NCI-H2029 (cell line): Measurements from ENCODE around the gene SMOC1.

Source experiments
- DNase-seq: peaks from one replicate; lab custom pipeline; 2025; lab: John Stamatoyannopoulos, UW

Gene SMOC1

GRCh38 chr14:69863083-69863482 lies 16.1 kb upstream of the SMOC1 start:
- no peak for DNase-seq

DNA sequence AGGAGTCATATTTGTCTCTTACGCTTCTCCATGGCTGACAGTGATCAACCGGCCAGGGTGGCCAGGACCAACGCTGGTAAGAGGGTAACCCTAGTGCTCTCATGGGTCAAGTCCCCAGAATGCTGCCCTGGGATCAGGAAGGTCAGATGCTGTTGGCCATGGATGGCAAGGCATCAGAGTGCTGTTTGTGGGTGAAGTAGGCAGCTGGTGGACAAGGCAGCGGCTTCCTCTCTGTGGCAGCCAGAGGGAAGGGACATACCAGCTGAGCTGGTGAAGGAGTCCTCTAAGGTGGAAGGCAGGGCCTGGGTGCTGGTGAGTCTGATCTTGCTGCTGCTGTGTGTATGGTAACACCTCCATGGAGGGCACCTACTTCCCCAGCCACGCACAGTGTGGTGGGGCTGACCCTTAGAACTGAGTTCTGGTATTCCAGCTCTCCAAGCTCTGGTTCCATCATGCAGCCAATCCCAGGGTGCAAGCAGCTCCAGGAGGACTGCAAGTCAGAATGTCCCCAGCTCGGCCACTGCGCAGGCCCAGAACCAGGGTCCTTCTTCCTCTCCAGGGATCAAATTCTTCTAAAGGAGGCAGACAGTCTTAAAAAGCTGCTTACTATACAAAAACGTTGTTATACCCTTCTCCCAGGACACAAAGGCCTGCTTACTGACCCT lies 13.4 kb upstream of the SMOC1 start:
- no peak for DNase-seq

DNA sequence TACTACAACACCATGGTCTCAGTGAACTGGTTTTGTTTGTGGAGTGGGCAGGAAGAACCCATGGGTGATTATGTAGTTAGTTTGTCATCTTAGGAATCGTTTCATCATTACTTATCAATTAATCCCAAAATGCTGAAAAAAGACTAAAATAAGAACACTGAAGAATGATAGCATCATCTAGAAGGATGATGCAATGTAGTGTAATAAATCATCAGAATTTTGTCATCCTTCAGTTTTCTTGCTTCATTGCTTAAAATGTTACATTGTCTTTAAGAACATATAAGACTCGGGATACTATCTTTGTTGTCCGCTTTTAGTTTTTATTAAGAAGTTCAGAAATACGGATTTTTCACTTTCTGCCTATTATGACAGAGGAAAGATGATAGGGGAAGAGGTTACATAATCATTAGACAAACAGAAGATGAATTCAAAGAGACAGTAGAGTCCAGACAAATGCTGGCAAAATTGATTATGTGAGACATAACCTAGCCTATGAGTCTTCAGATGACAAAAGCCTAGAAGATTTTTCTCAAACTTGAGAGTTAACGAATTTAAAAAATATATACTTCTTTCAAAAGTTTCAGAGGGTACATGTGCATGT lies 10.8 kb upstream of the SMOC1 start:
- no peak for DNase-seq

DNA sequence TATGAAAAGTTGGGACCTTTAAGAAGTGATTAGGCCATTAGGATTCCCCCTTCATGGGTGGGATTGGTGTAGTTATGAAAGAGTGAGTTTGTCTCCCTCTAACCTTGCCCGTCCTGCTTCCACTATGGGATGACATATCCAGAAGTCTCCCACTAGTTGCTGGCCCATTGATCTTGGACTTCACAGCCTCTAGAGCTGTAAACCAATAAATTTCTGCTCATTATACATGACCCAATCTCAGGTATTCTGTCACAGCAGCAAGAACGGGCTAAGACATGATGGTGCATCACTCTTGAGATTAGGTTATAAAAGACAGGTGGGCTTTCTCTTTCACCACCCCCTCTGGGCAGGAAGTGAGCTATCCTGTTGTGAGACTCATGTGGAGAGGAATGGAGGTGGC lies 8.6 kb upstream of the SMOC1 start:
- DNase-seq = no peak

DNA sequence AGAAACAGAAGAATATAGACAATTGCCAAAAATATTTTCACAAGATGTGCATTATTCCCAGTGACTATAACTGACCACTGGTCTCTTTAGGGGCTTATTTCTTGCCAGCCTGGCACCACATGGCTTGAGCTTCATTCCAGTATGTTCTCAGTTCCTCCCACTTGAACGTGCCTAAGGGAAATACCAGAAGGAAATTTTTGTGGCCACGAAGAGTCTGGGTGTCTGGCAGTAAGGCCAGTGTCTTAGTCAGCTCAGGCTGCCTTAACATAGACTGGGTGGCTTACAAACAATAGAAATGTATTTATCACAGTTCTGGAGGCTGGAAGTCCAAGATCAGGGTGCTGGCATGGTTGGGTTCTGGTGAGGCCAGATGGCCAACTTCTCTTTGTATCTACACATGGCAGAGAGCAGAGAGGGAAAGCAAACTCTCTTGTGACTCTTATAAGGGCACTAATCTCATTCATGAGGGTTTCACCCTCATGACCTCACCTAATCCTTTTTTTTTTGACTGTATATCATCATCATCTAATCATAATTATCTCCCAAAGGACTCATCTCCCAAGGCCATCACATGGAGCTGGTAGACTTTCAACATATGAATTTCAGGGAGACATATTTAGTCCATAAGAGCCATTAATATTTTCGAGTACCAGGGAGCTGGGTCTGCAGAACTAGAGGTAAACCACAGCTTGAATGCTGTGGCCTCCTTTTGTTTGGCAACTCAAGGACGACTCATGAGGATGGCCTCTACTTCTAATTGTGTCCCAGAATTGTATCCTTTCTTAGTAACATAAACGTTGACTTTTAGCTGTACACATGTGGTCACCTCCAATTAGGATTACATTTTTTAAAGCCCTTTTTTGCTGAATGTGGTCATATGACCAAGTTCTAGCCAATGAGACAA lies 5.1 kb upstream of the SMOC1 start:
- no peak for DNase-seq

DNA sequence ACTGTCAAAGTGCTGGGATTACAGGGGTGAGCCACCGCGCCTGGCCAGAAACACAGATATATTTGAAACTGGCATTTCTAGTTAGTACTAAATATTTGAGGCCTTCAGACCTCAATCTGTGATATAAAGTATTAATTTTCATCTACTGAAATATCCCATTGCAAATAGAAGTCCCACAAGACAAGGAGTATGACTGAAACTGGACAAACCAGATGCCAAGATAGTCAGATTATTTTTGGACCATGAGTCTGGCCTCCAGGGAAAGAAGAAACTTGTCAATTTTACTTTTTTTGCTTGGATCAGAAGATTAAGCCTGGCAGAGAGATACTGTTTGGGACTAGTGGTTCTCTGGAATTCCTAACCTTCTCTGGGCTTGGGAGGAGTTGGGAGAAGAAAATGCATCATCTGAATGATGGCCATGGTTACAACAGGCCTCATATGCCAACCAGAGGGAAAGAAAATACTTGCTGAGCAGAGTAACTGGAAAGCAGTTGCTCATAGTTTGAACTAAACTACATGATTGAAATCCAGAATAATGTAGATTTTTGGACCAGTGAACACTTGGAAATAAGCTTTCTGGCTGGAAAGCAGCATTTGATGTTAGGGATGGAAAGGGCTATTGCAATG lies 2.9 kb upstream of the SMOC1 start:
- no peak for DNase-seq

GRCh38 chr14:69876848-69877306 lies 2.3 kb upstream of the SMOC1 start:
- DNase-seq = no peak

DNA sequence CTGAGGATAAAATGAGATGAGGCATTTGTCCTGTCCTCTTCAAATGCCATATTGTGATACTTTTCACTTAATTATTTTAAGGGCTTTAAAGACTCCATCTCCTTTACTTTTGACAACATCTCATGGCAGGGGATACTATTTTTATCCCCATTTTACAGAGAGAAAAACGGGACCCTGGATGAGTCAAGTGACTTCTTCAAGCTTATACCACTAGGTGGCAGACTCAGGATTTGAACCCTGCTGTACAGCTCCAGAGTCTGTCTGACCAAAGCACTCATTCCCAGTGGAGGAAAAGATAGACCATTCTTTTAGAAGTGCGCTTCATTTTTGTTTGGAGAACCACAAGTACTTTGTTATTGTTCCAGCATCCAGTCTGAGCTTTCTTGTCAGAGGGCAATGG lies 1.7 kb upstream of the SMOC1 start:
- DNase-seq = no peak

DNA sequence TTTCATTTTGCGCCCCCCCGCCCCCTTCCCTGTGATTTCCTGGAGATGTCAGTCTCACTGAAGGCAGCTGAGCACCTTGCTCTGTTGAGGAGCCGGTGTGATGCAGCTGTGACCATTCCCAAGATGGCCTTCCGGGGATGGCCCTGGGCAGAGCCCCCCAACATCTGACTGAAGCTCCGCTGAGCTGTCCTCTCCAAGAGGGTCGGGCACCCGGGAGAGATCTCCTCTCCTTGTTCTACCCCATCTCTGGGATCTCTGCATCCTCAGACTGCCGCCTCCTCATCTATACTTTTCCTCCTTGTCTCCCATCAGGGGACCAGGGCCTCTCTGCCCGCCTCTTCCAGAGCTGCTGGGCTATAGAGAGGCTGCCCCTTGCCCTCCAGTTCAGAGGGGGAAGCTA lies 965 bp upstream of the SMOC1 start:
- DNase-seq = no peak

DNA sequence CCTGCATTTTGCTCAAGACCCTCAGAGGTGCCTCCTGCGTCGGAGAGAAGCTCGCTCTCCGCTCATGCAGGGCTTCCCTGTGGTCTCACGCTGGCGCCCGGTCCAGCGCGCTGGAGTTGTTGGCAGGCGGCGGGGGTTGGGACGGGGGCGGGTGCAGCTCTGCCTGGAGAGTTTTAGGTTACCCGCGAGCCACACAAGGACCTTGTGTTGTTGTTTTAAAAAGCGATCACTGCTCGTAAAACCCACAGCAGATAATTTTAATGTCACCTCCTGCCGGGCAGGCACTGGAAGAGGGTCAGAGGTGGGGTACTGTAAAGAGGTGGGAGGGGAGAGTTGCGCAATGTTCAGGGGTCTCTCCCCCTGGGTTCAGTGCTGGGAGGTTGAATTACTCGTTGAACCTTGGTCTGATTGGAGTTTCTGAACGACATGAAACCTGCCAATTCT lies 850 bp downstream of the SMOC1 start:
- no peak for DNase-seq

GRCh38 chr14:69880893-69881292 lies 1.7 kb downstream of the SMOC1 start:
- no peak for DNase-seq

DNA sequence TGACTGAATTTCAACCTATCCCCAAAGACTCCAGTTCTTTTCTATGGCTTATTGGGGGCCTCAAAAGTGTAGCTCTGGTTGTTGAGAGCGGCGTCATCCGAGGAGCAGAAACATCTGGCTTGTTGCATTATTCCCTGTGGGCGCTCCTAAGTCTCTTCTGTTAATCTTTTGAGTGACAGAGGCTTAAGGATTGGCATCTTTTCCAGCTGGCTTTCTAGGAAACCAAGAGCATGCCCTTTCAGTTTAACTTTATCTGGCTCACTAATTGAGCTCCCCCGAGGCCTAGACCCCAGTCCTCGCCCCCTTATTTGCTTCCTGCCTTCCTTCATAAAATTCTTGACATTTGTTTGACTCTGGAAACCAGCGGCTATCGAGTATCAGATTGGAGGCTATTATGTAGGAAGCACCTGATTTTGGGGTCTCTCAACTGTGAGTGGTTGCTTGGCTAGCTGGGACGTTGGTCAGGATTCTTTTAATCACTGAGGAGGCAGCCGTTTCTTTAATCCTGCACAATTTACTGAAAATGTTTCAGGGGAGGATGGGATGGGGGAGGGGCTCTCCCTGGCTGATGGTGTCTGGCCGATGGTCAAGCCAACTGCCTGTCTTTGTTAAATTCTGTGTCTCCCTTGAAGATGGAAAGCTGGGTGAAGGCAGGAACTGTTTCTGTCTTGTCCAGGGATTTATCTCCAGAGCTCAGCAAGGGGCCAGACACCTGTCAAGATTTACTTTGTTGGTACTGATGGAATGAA lies 3.1 kb downstream of the SMOC1 start:
- DNase-seq = no peak

GRCh38 chr14:69882915-69883314 lies 3.7 kb downstream of the SMOC1 start:
- DNase-seq = no peak

DNA sequence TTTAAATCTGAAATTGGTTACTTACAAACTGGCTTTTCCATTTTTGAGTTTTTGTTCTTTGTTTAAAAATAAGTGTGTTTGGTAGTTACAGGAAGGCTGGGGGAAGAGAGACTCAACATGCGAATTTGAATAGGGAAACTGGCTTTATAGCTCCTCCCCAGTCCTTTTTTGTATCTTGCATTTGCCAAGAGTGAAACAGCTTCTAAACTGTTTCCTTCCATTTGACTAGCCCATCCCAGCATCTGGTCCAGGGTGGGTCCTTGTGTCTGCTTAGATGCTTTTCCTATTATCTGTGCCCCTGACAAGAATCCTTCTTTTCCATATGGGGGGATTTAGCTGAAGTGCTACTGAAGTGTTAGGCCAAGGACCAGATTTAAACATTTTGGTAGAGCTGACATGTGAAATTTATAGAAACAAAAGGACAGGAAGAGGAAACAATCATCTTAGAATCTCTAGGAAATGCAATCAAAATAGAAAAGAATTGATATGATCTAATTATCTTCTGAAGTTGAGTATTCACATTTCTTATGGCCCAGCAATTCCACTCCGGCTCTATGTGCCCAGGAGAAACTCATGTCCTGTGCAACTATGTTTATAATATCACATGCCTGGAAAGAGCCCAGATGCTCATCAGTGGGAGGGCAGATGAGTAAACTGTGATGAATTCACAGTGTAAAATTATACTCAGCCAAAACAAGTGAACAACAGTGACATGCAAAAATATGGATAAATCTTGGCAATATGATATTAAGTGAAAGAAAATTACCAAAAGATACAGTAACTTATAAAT lies 7.4 kb downstream of the SMOC1 start:
- DNase-seq = no peak

GRCh38 chr14:69887740-69888657 lies 8.8 kb downstream of the SMOC1 start:
- DNase-seq = no peak

DNA sequence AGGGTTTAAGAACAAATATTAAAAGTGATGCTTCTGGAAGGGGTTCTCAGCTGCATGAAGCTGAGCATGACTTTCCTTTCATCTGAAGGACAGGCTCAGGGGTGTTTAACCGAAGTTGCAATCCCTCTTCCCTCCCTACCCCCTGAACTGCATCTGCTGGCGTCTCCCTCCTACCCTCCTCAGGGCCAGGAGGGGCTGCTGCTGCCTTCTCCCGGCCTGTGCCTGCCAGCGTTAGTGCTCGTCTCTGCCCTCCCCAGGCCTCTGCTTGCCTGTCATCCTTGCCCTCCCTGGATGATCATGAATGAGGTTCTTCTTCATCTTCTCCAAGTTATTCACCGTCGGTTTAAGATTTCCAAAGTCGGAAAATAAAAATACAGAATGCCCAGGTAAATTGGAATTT lies 12.2 kb downstream of the SMOC1 start:
- DNase-seq = no peak

DNA sequence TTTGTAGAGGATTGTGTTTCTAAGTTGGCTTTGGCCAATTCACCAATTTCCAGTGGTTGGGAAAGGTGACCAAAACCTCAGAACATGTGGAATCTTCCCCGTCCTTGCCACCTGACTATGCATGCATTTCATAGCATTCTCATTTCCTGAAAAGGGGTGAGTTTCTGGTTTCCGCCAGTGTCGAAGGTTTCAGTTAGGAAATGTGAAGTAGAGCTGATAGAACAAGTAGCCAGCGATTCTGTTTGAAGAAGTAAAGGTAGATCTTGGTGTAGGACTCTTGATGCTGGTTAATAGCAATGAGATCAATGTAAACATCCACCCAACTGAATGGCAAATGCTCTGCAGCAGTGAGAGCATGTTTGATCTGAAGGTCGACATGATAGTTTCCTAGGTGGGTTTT lies 15.9 kb downstream of the SMOC1 start:
- no peak for DNase-seq

- no peak for DNase-seq
Measured at GRCh38 chr14:69896080-69896479, 16.9 kb downstream of the SMOC1 start.

DNA sequence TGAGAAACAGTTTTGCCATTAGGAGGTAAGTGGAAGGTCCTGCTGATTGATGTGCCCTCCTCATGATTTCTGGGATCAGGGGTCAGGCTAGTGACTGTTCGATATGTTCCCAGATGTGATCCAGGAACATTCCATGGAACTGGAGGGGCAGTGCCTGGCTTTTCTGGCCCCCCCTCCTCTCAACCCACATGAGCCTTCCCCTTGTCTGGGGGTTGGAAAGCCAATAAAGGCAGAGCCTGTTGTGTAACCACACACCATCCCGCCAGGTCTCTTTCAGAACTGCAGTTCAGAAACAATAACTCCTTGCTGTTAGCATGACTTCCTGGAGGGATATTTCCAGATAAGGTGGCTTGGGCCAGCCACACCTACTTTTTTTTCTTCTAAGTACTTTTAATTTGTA lies 17.8 kb downstream of the SMOC1 start:
- no peak for DNase-seq

- no peak for DNase-seq
Measured at GRCh38 chr14:69900603-69901002, 21.4 kb downstream of the SMOC1 start.
